NB4 (cell line): Measurements from ENCODE around the gene YES1.

ENCODE experiments used
- DNase-seq: peaks from one replicate; pipeline ENCODE4 v3.0.0; 2010; ENCODE audit warnings: low read depth
- H3K4me3 ChIP-seq: one replicate; pipeline ENCODE4 v1.5.1; 2011; ENCODE audit warnings: mild to moderate bottlenecking, low read depth, low read length, moderate library complexity
- MAX ChIP-seq: IDR thresholded peaks from 2 replicates; pipeline ENCODE4 v1.6.1; 2011; ENCODE audit warnings: low read depth, low read length
- MYC ChIP-seq: IDR thresholded peaks from 2 replicates; pipeline ENCODE4 v1.6.1; 2011; ENCODE audit warnings: low read depth, low read length
- POLR2A ChIP-seq: IDR thresholded peaks from 2 replicates; pipeline ENCODE4 v1.6.1; 2011; ENCODE audit warnings: mild to moderate bottlenecking; ENCODE audit not compliant: insufficient read length; ENCODE audit errors: extremely low read depth
- TF ChIP-seq, protein P1 (sequence below): IDR thresholded peaks from one replicate; pipeline ENCODE4 v1.5.1; 2012; ENCODE audit warnings: low read depth, low read length

YES1 gene

GRCh38 chr18:773980-774624, 37.9 kb downstream of the YES1 start:
- no peak overlapping the region for H3K4me3 ChIP-seq
- TF ChIP-seq MYC (no peak), POLR2A (no peak), MAX (no peak)
- TF ChIP-seq, protein P1, sequence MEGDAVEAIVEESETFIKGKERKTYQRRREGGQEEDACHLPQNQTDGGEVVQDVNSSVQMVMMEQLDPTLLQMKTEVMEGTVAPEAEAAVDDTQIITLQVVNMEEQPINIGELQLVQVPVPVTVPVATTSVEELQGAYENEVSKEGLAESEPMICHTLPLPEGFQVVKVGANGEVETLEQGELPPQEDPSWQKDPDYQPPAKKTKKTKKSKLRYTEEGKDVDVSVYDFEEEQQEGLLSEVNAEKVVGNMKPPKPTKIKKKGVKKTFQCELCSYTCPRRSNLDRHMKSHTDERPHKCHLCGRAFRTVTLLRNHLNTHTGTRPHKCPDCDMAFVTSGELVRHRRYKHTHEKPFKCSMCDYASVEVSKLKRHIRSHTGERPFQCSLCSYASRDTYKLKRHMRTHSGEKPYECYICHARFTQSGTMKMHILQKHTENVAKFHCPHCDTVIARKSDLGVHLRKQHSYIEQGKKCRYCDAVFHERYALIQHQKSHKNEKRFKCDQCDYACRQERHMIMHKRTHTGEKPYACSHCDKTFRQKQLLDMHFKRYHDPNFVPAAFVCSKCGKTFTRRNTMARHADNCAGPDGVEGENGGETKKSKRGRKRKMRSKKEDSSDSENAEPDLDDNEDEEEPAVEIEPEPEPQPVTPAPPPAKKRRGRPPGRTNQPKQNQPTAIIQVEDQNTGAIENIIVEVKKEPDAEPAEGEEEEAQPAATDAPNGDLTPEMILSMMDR = no peak

DNA sequence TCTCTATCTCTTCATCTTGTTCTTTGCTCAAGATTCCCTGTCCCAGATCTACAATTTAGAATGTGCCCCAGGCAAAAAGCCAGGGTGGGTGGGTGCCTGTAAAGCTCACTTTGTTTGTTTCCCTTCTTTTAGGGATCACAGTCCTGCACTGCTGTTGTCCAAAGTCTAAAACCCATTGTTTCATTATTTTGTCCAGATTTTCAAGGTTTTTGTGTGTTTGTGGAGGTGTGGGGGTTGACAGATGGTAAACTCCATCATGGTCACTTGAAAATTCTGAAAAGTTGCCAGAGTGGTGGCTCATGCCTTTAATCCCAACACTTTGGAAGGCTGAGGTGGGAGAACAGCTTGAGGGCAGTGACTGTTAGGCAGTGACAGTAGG, 41.5 kb downstream of the YES1 start:
- TF ChIP-seq POLR2A (no peak), MAX (no peak), MYC (no peak)
- TF ChIP-seq, protein P1 = no peak
- no peak for DNase-seq
- no peak overlapping the region for H3K4me3 ChIP-seq

More at GRCh38 chr18:773980-774624, 37.9 kb downstream of the YES1 start:
- no peak for DNase-seq

- TF ChIP-seq, protein P1 = no peak
- TF ChIP-seq MAX (no peak), MYC (no peak), POLR2A (no peak)
- H3K4me3 ChIP-seq = no peak overlapping the region
- DNase-seq = no peak
Measured at GRCh38 chr18:767961-768360, 44.1 kb downstream of the YES1 start.

DNA sequence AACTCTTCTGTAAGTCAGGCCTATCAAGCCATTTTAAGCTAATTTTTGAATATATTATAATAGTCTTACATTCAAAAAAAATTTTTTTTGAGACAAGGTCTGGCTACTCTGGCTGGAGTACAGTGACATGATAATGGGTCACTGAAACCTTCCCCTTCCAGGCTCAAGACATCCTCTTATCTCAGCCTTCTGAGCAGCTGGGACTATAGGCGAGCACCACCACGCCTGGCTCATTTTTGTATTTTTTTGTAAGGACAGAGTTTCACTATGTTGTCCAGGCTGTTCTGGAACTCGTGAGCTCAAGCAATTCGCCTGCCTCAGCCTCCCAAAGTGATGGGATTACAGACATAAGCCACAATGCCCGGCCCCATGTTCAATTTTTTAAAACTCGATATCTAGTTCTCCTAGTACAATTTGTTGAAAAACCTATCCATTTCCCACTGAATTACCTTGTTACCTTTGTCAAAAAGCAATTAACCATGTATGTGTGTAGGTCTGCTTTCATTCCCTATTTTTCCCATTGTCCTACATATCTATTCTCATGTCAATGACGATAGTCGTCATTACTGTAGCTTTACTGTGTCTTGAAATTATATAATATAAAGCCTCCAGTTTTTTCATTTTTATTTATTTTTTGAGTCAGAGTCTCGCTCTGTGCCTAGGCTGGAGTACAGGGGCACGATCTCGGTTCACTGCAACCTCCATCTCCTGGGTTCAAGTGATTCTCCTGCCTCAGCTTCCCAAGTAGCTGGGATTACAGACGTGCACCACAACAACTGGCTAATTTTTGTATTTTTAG, 44.8 kb downstream of the YES1 start:
- TF ChIP-seq MAX (no peak), POLR2A (no peak), MYC (no peak)
- TF ChIP-seq, protein P1 = no peak
- no peak overlapping the region for H3K4me3 ChIP-seq
- no peak for DNase-seq

GRCh38 chr18:766550-766860, 45.5 kb downstream of the YES1 start:
- DNase-seq = no peak
- no peak overlapping the region for H3K4me3 ChIP-seq
- TF ChIP-seq MYC (no peak), MAX (no peak), POLR2A (no peak)
- TF ChIP-seq, protein P1 = no peak
